SK-N-SH (cell line): ENCODE data around the gene CSTF3. TPM values are rescaled to one million over a fixed set of nuclear protein-coding genes. Genes with fewer than 3 reads are reported as not detected.

Experiments used
- CTCF ChIA-PET: fragments of 300-600, 350-600 bp; formaldehyde crosslinking; extraction: SDS; loops from one replicate; lab custom pipeline; 2021; lab: Yijun Ruan, JAX
- POLR2A ChIA-PET: fragments of 350-600 bp; sonication (Branson Sonifier 250); formaldehyde crosslinking; extraction: SDS; loops from one replicate; lab custom pipeline; 2020; ENCODE audit warnings: antibody characterized with exemption, inconsistent platforms; lab: Yijun Ruan, JAX
- DNase-seq: peaks from one replicate; pipeline ENCODE4 v3.0.0; 2012
- H2AFZ ChIP-seq: fragments of 200-600 bp; sonication (generic); 2 replicates; pipeline ENCODE4 v1.8.1; 2016; ENCODE audit warnings: antibody characterized with exemption, mild to moderate bottlenecking, low read depth
- H3F3A ChIP-seq: fragments of 200-600 bp; sonication (generic); replicated peaks from 2 replicates; pipeline ENCODE3; 2016; ENCODE audit warnings: antibody characterized with exemption, mild to moderate bottlenecking; ENCODE audit not compliant: insufficient read depth
- H3K27ac ChIP-seq, 2 experiments: fragments of 200-500 bp in 1 of 2; fragments of 200-600 bp in 1 of 2; sonication (Bioruptor generic) in 1 of 2; sonication (generic), shearing (Covaris generic) in 1 of 2; 2 replicates each; pipeline versions ENCODE4 v1.5.1 to v1.6.1; 2014 to 2016; ENCODE audit warnings: low read depth in 2 of 2, inconsistent platforms in 1 of 2, low read length in 1 of 2, mild to moderate bottlenecking in 1 of 2, mixed read lengths in 1 of 2
- H3K27me3 ChIP-seq: fragments of 200-600 bp; sonication (generic), shearing (Covaris generic); 2 replicates; pipeline ENCODE4 v1.6.1; 2016; ENCODE audit warnings: mixed run types; ENCODE audit not compliant: insufficient read depth
- H3K36me3 ChIP-seq, 2 experiments: fragments of 200-500 bp in 1 of 2; fragments of 200-600 bp in 1 of 2; sonication (Bioruptor generic) in 1 of 2; sonication (generic) in 1 of 2; replicated peaks in 1 of 2; 2 replicates each; pipeline versions ENCODE3 to v1.5.1; 2014 to 2016; ENCODE audit warnings: low read length in 1 of 2, mild to moderate bottlenecking in 1 of 2; ENCODE audit not compliant: insufficient read depth in 2 of 2, control insufficient read depth in 1 of 2
- H3K4me1 ChIP-seq, 2 experiments: fragments of 200-500 bp in 1 of 2; fragments of 200-600 bp in 1 of 2; sonication (Bioruptor generic) in 1 of 2; sonication (generic), shearing (Covaris generic) in 1 of 2; 2 replicates each; pipeline versions ENCODE4 v1.5.1 to v1.6.1; 2014 to 2016; ENCODE audit warnings: low read depth in 1 of 2, low read length in 1 of 2, mixed run types in 1 of 2; ENCODE audit not compliant: insufficient read depth in 2 of 2, control insufficient read depth in 1 of 2
- H3K4me2 ChIP-seq: fragments of 200-600 bp; sonication (generic), shearing (Covaris generic); 2 replicates; pipeline ENCODE4 v1.6.1; 2017; ENCODE audit warnings: mixed run types
- H3K4me3 ChIP-seq, 2 experiments: fragments of 200-500 bp in 1 of 2; fragments of 200-600 bp in 1 of 2; sonication (Bioruptor generic) in 1 of 2; sonication (generic), shearing (Covaris generic) in 1 of 2; 2 replicates each; pipeline versions ENCODE4 v1.5.1 to v1.8.1; 2014 to 2016; ENCODE audit warnings: low read depth in 2 of 2, inconsistent platforms in 1 of 2, low read length in 1 of 2, mild to moderate bottlenecking in 1 of 2, mixed read lengths in 1 of 2, moderate library complexity in 1 of 2
- H3K79me2 ChIP-seq: fragments of 200-600 bp; sonication (generic); 2 replicates; pipeline ENCODE4 v1.8.1; 2017; ENCODE audit warnings: mild to moderate bottlenecking; ENCODE audit not compliant: insufficient read depth
- H3K9ac ChIP-seq: fragments of 200-600 bp; sonication (generic); 2 replicates; pipeline ENCODE4 v1.6.1; 2017; ENCODE audit warnings: mixed run types
- H3K9me2 ChIP-seq: fragments of 200-600 bp; sonication (generic); 2 replicates; pipeline ENCODE4 v1.6.1; 2017; ENCODE audit warnings: mixed run types
- H3K9me3 ChIP-seq: fragments of 200-600 bp; sonication (generic); 2 replicates; pipeline ENCODE4 v1.6.1; 2017; ENCODE audit warnings: mixed run types, mild to moderate bottlenecking, moderate library complexity
- H4K20me1 ChIP-seq: fragments of 200-600 bp; sonication (generic); 2 replicates; pipeline ENCODE4 v1.6.1; 2017; ENCODE audit warnings: mild to moderate bottlenecking, mixed run types; ENCODE audit not compliant: insufficient read depth
- CHD2 ChIP-seq: fragments of 150-350 bp; IDR thresholded peaks from 2 replicates; pipeline ENCODE4 v1.6.1; 2018; ENCODE audit warnings: low read length; ENCODE audit not compliant: partially characterized antibody
- ELF1 ChIP-seq: IDR thresholded peaks from 2 replicates; pipeline ENCODE4 v1.4.0; 2012
- EP300 ChIP-seq, 2 experiments: IDR thresholded peaks; 2 replicates each; pipeline versions ENCODE4 v1.4.0 to v1.6.1; 2012; ENCODE audit warnings: borderline replicate concordance in 1 of 2, low read depth in 1 of 2, low read length in 1 of 2
- FOSL2 ChIP-seq: IDR thresholded peaks from 2 replicates; pipeline ENCODE4 v1.4.0; 2012; ENCODE audit warnings: low read depth, mild to moderate bottlenecking, moderate library complexity, borderline replicate concordance
- FOXM1 ChIP-seq: IDR thresholded peaks from 2 replicates; pipeline ENCODE4 v1.4.0; 2012; ENCODE audit warnings: low read depth, mild to moderate bottlenecking
- GABPA ChIP-seq: IDR thresholded peaks from 2 replicates; pipeline ENCODE4 v1.4.0; 2012; ENCODE audit warnings: low read depth, mild to moderate bottlenecking
- GATA2 ChIP-seq: sonication (generic); formaldehyde crosslinking; IDR thresholded peaks from 2 replicates; pipeline ENCODE4 v1.5.0; 2020; ENCODE audit warnings: mild to moderate bottlenecking, missing genetic modification reagents
- IRF3 ChIP-seq: fragments of 150-350 bp; IDR thresholded peaks from 2 replicates; pipeline ENCODE4 v1.6.1; 2016; ENCODE audit warnings: mild to moderate bottlenecking, low read depth, low read length
- NFIC ChIP-seq: IDR thresholded peaks from 2 replicates; pipeline ENCODE4 v1.4.0; 2012; ENCODE audit warnings: borderline replicate concordance
- NRF1 ChIP-seq: IDR thresholded peaks from 2 replicates; pipeline ENCODE4 v1.6.1; 2012; ENCODE audit warnings: low read depth, mild to moderate bottlenecking, low read length
- SIN3A ChIP-seq: IDR thresholded peaks from 2 replicates; pipeline ENCODE4 v1.6.1; 2012; ENCODE audit warnings: low read depth, mild to moderate bottlenecking, low read length, moderate library complexity, borderline replicate concordance
- SMC3 ChIP-seq: IDR thresholded peaks from 2 replicates; pipeline ENCODE4 v1.6.1; 2012; ENCODE audit warnings: low read depth, low read length, improper control_type of control experiment
- TCF12 ChIP-seq: IDR thresholded peaks from 2 replicates; pipeline ENCODE4 v1.4.0; 2012
- TEAD4 ChIP-seq: IDR thresholded peaks from 2 replicates; pipeline ENCODE4 v1.4.0; 2012; ENCODE audit warnings: mild to moderate bottlenecking, borderline replicate concordance; ENCODE audit not compliant: insufficient read depth
- USF1 ChIP-seq: IDR thresholded peaks from 2 replicates; pipeline ENCODE4 v1.4.0; 2012; ENCODE audit warnings: low read depth, borderline replicate concordance
- WGBS: methylation state at CpG from one replicate; pipeline ENCODE4 v1.1.6; 2017; ENCODE audit warnings: low lambda C conversion rate; 5-methylcytosine and 5-hydroxymethylcytosine counted together
- polyA plus RNA-seq, 3 experiments: library from polyadenylated mRNA; depleted of rRNA; stranded (reverse); fragments of >200 nt; gene quantifications; 2 replicates each; pipeline ENCODE4 v1.2.3, GENCODE V29; 2012
- TF ChIP-seq, protein P1 (sequence below): IDR thresholded peaks from 2 replicates; pipeline ENCODE4 v1.4.0; 2012; ENCODE audit warnings: low read depth, borderline replicate concordance

The CSTF3 gene
- polyA plus RNA-seq, 1 of the 3 experiments (the other 2 are of a cell fraction), result 26.3 TPM

DNA sequence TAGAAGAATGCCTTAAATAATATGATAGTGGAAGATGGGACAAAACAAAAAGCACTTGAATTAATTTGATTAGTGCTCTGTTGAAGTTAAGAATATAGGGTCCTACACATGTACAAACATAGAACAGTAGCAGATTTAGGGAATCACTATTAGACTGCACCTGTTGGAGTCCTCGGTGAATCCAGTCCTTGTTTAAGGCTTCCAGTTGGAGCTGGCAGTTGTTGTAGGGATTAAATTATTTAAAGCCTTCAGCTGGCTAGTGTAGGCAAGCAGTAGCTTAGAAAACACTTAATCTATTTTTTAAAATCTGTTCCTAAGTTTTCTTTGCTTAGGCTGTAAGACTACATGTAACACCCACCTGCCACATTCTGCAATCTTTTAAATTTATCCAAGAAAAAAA lies 24.5 kb upstream of the CSTF3 start:
- TF ChIP-seq GABPA, result no peak
- no peak for TF ChIP-seq USF1
- no peak for TF ChIP-seq SMC3
- TF ChIP-seq, protein P1, sequence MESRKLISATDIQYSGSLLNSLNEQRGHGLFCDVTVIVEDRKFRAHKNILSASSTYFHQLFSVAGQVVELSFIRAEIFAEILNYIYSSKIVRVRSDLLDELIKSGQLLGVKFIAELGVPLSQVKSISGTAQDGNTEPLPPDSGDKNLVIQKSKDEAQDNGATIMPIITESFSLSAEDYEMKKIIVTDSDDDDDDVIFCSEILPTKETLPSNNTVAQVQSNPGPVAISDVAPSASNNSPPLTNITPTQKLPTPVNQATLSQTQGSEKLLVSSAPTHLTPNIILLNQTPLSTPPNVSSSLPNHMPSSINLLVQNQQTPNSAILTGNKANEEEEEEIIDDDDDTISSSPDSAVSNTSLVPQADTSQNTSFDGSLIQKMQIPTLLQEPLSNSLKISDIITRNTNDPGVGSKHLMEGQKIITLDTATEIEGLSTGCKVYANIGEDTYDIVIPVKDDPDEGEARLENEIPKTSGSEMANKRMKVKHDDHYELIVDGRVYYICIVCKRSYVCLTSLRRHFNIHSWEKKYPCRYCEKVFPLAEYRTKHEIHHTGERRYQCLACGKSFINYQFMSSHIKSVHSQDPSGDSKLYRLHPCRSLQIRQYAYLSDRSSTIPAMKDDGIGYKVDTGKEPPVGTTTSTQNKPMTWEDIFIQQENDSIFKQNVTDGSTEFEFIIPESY, result no peak
- no peak for TF ChIP-seq FOSL2
- no peak for TF ChIP-seq CHD2
- no peak for TF ChIP-seq ELF1
- TF ChIP-seq TCF12, result no peak
- no peak for TF ChIP-seq NRF1
- no peak for TF ChIP-seq SIN3A
- no peak for TF ChIP-seq NFIC
- TF ChIP-seq GATA2 (CRISPR knock-in tag), result no peak
- no peak for TF ChIP-seq TEAD4
- TF ChIP-seq IRF3, result no peak
- TF ChIP-seq FOXM1, result no peak
- no peak for TF ChIP-seq EP300 (IDR thresholded peaks at IDR 0.05; ENCODE audit: borderline replicate concordance in 1 of 2, low read depth in 1 of 2, low read length in 1 of 2)
- Histone ChIP-seq H3K36me3 (no peaks in the 10 kb centered on the region), H3K79me2 (no peaks in the 10 kb centered on the region), H3K4me2 (no peak overlapping the region), H3F3A (no peaks in the 10 kb centered on the region), H3K9ac (no peak overlapping the region), H3K9me2 (no peaks in the 10 kb centered on the region), H3K4me1 (no peaks in the 10 kb centered on the region; a peak in 1 of 4 replicates), H3K27ac (no peak overlapping the region), H3K4me3 (no peak overlapping the region), H2AFZ (no peak overlapping the region), H3K9me3 (no peaks in the 10 kb centered on the region), H3K27me3 (no peaks in the 10 kb centered on the region), H4K20me1 (no peaks in the 10 kb centered on the region)
- DNase-seq, result no peak
- WGBS, result 100% methylated on average over 1 of the region's 1 CpG
- ChIA-PET POLR2A (no interaction called here), CTCF (interaction anchor here (1.1 kb wide), 1 partner anchor 71 kb away, joined by 5 read pairs; the partner anchor contains the start of gene HIPK3)
